GM21447 (cell line): ENCODE measurements around the gene TARS1.
"Not testable (repeated sequence)": the region's sequence is repeated elsewhere in the genome, so short reads cannot be mapped to it uniquely, and the experiment has no call there.

ENCODE experiments used
- ATAC-seq: cut with Tn5 transposase; IDR thresholded peaks from one replicate; pipeline ENCODE4 v1.9.1; 2021; ENCODE audit not compliant: unreplicated experiment

Gene TARS1

GRCh38 chr5:33482335-33482734 lies 41.6 kb downstream of the TARS1 start:
- no peak for ATAC-seq

GRCh38 chr5:33487236-33487635 lies 46.5 kb downstream of the TARS1 start:
- no peak for ATAC-seq

- ATAC-seq: no peak
Observed at GRCh38 chr5:33488558-33489355, 48.0 kb downstream of the TARS1 start.

- ATAC-seq: no peak
Observed at GRCh38 chr5:33489481-33490067, 48.8 kb downstream of the TARS1 start.

- no peak for ATAC-seq
Observed at GRCh38 chr5:33490071-33490665, 49.4 kb downstream of the TARS1 start.

- no peak for ATAC-seq
Observed at GRCh38 chr5:33491941-33492340, 51.2 kb downstream of the TARS1 start.

GRCh38 chr5:33494466-33494865 lies 53.7 kb downstream of the TARS1 start:
- no peak for ATAC-seq

- no peak for ATAC-seq
Observed at GRCh38 chr5:33501260-33501659, 60.5 kb downstream of the TARS1 start.

- ATAC-seq: no peak
Observed at GRCh38 chr5:33501899-33502298, 61.1 kb downstream of the TARS1 start.

GRCh38 chr5:33504570-33504969 lies 63.8 kb downstream of the TARS1 start:
- no peak for ATAC-seq

- ATAC-seq: no peak
Observed at GRCh38 chr5:33507426-33507825, 66.7 kb downstream of the TARS1 start.

- no peak for ATAC-seq
Observed at GRCh38 chr5:33509036-33509435, 68.3 kb downstream of the TARS1 start.

- no peak for ATAC-seq
Observed at GRCh38 chr5:33513462-33514185, 72.9 kb downstream of the TARS1 start.

GRCh38 chr5:33515366-33515765 lies 74.6 kb downstream of the TARS1 start:
- ATAC-seq: not testable (repeated sequence)

- ATAC-seq: no peak
Observed at GRCh38 chr5:33516421-33516820, 75.7 kb downstream of the TARS1 start.
